Adrenal gland (tissue), 12 donors: Measurements from ENCODE around the gene FRS2. TPM values are rescaled to one million over a fixed set of nuclear protein-coding genes. Genes with fewer than 3 reads are reported as not detected.
A peak's percentile ranks its signal among the peaks of the same experiment; 100 is the strongest.

Experiments used
- DNase-seq, 7 donors: peaks; one replicate each; pipeline ENCODE4 v3.0.0-alpha.2; 2019 to 2020
- H3K27ac ChIP-seq, 5 donors: fragments of 200-600 bp; sonication (generic) in 4 of 5; 1 replicate in 3 of 5; 2 replicates in 2 of 5; pipeline versions ENCODE4 v1.5.1 to v1.8.0; 2016 to 2020; ENCODE audit warnings: mild to moderate bottlenecking in 1 of 5
- H3K27me3 ChIP-seq: fragments of 200-600 bp; 2 replicates; pipeline ENCODE4 v1.8.0; 2021
- H3K36me3 ChIP-seq, 2 donors: fragments of 200-600 bp; replicated peaks in 1 of 2; 1 replicate in 1 of 2; 2 replicates in 1 of 2; pipeline versions ENCODE4 v1.5.1 to v1.8.0; 2018 to 2022
- H3K4me1 ChIP-seq, 2 donors: fragments of 200-600 bp; replicated peaks in 1 of 2; 1 replicate in 1 of 2; 2 replicates in 1 of 2; pipeline versions ENCODE4 v1.5.1 to v1.8.0; 2018 to 2021
- H3K4me3 ChIP-seq, 4 donors: fragments of 200-600 bp; sonication (generic) in 3 of 4; one replicate each; pipeline ENCODE4 v1.5.1; 2016 to 2018
- H3K9me3 ChIP-seq, 3 donors: fragments of 200-600 bp; sonication (generic) in 1 of 3; replicated peaks in 1 of 3; 1 replicate in 2 of 3; 2 replicates in 1 of 3; pipeline versions ENCODE4 v1.5.1 to v1.8.0; 2016 to 2021
- POLR2A ChIP-seq, 2 donors: fragments of 450-650 bp; IDR thresholded peaks; one replicate each; pipeline ENCODE4 v1.6.1; 2017; ENCODE audit warnings: antibody characterized with exemption in 2 of 2, mild to moderate bottlenecking in 2 of 2, moderate library complexity in 1 of 2
- WGBS, 4 donors: extraction: QIAGEN DNeasy Blood & Tissue Kit in 2 of 4; methylation state at CpG; one replicate each; pipeline versions ENCODE4 v1.1.5 to v1.1.7; 2013 to 2017; 5-methylcytosine and 5-hydroxymethylcytosine counted together
- intact Hi-C, 2 donors: fragments of 100-400 bp; cut with DNase I; formaldehyde crosslinking; loops; one replicate each; pipeline versions ENCODE4 v1.14.1 to v1.15.0; 2022 to 2023
- polyA plus RNA-seq, 3 donors: library from polyadenylated mRNA; stranded (reverse); fragments of 200-250 nt in 2 of 3; fragments of 350-450 nt in 1 of 3; fragmentation: Illumina TruSeq in 1 of 3; extraction: RNeasy Lipid Tissue Mini Kit (QIAGEN cat#74804) in 1 of 3; gene quantifications; one replicate each; pipeline ENCODE4 v1.2.3, GENCODE V29; 2013 to 2014
- total RNA-seq, 9 donors: library from RNA; depleted of rRNA in 4 of 9; stranded (reverse); fragments of >200 nt in 4 of 9; fragments of 120-200 nt in 1 of 9; fragmentation: NEBNext Ultra II Directional in 1 of 9; extraction: Animal tissue kit (Norgen Biotek cat#: 25700) in 1 of 9; gene quantifications; one replicate each; pipeline versions ENCODE4 v1.1.0 to v1.2.4, GENCODE V29; 2013 to 2023
- TF ChIP-seq, protein P1 (sequence below), 6 experiments: fragments of 450-650 bp in 4 of 6; fragments of 200-600 bp in 2 of 6; sonication (generic) in 1 of 6; IDR thresholded peaks; 1 replicate in 5 of 6; 2 replicates in 1 of 6; pipeline versions ENCODE4 v1.5.1 to v1.8.0; 2016 to 2021; ENCODE audit warnings: antibody characterized with exemption in 6 of 6, mild to moderate bottlenecking in 2 of 6, moderate library complexity in 1 of 6
- donor health status: healthy with polysubstance abuse.
- donor health status: Bipolar disorder and iron deficiency.
- donor health status: DM: yes; HTN: yes; CAD: no.
- donor health status: DM: no; HTN: no; CAD: no.
- donor health status: DM: no; HTN: no; CAD: no.
- donor health status: DM: yes; HTN: yes; CAD: no.

The FRS2 gene
- total and polyA plus RNA-seq, 12 donors = 4.8 to 86.1 (median 45.1) TPM

DNA sequence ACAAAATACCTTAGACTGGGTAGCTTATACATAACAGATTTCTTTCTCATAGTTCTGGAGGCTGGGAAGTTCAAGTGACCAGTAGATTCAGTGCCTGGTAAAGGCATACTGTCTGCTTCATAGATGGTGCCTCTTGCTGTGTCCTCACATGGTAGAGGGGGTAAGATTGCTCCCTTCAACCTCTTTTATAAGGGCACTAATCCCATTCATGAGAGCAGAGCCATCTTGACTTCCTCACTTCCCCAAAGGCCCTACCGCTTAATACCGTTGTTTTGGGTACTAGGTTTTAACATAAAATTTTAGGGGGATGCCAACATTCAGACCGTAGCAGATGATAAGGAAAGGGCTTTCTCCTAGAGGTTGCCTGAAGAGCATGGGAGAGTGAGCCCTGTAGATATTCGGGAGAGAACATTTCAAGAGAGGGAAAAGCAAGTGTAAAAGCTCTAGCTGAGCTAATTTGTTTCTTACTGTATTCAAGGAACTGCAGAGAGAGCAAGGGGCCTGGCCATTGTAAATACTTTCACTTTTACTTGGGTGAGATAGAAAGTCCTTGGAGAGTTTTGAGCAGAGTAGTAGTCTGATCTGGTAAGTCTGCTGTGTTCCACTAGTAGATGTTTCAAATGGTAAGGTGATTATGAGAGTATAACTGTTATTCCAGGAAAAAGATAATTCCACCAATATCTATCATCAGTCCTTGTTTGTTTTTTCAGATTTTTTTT is 27.3 kb downstream of the FRS2 start:
- TF ChIP-seq, protein P1, sequence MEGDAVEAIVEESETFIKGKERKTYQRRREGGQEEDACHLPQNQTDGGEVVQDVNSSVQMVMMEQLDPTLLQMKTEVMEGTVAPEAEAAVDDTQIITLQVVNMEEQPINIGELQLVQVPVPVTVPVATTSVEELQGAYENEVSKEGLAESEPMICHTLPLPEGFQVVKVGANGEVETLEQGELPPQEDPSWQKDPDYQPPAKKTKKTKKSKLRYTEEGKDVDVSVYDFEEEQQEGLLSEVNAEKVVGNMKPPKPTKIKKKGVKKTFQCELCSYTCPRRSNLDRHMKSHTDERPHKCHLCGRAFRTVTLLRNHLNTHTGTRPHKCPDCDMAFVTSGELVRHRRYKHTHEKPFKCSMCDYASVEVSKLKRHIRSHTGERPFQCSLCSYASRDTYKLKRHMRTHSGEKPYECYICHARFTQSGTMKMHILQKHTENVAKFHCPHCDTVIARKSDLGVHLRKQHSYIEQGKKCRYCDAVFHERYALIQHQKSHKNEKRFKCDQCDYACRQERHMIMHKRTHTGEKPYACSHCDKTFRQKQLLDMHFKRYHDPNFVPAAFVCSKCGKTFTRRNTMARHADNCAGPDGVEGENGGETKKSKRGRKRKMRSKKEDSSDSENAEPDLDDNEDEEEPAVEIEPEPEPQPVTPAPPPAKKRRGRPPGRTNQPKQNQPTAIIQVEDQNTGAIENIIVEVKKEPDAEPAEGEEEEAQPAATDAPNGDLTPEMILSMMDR (IDR thresholded peaks at IDR 0.05) = no peak
- no peak for TF ChIP-seq POLR2A (IDR thresholded peaks at IDR 0.05)
- H3K4me1 ChIP-seq = peaks cover 7 to 28% of the 10 kb centered on the region in 2 donors
- H3K4me3 ChIP-seq = no peak overlapping the region
- 42 to 49% (median 44%) methylated on average over 4 of the region's 4 CpGs for WGBS, 4 donors
- no peaks in the 10 kb centered on the region for H3K9me3 ChIP-seq
- H3K27me3 ChIP-seq = no peaks in the 10 kb centered on the region
- no peaks in the 10 kb centered on the region for H3K36me3 ChIP-seq
- peak in 1 of 7 donors; percentile 34 for DNase-seq
- peak overlapping the region in 2 of 5 donors; percentile 18 to 59 for H3K27ac ChIP-seq
- intact Hi-C loops = no loop called here

DNA sequence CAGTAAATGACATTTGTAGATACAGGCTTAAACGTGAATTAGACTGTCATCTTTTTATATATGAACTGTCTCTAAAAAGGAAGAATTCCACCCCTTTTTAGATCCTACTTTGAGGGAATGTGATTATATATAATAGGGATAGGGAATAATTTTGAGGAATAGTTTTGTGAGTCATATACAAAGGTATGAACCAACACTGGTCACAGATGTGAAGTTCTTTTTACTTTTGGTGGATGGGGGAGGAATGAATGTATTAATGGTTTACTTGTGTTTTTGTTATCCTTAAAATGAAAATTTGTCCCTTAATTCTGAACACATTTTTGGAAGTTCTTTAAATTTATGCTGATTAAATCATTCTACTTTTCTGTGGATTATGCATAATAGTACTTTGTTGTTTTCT is 30.4 kb downstream of the FRS2 start:
- H3K36me3 ChIP-seq = no peaks in the 10 kb centered on the region
- no peaks in the 10 kb centered on the region for H3K9me3 ChIP-seq
- H3K4me1 ChIP-seq = peaks cover 7 to 27% of the 10 kb centered on the region in 2 donors
- intact Hi-C loops = no loop called here
- no peak for DNase-seq
- no peak overlapping the region for H3K4me3 ChIP-seq
- no peak overlapping the region for H3K27ac ChIP-seq
- no peaks in the 10 kb centered on the region for H3K27me3 ChIP-seq
- WGBS, 4 donors = 44 to 49% (median 46%) methylated on average over 1 of the region's 1 CpG
- TF ChIP-seq, protein P1 (IDR thresholded peaks at IDR 0.05) = no peak
- no peak for TF ChIP-seq POLR2A (IDR thresholded peaks at IDR 0.05)

DNA sequence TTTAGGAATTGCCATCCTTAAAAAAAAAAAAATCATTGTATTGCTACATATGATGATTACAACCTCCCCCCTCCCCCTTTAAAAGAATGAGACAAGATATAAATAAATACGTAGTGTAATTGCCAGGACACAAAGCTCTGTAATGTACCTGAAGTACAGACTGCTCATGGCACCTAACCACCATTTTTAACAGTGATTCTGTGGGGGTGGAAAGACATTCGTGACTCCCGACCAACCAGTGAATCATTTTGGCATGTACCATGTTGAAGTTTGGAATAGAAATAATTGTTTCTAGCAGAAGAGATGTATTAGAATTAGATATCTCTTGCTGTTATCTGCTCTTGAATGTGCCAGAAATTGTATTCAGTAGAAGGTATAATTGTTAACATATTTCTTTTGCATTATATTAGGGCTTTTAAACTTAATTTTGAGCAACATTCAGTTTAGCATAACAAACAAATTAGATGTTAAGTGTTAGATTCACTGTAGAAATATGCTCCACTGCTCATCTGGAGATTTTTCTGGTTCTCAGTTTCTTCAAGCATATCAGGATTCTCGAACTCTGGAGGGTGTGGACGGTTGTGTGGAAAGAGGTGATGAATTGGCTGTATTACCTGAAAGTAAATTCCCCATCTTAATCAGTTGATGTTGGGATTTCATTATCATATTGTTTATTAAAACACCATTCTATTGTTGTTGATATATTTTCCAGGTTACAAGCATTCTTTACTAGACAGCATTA is 31.1 kb downstream of the FRS2 start:
- DNase-seq = no peak
- Histone ChIP-seq H3K27me3 (no peaks in the 10 kb centered on the region), H3K4me3 (no peak overlapping the region), H3K36me3 (no peaks in the 10 kb centered on the region), H3K9me3 (no peaks in the 10 kb centered on the region), H3K27ac (no peak overlapping the region), H3K4me1 (peaks cover 13 to 34% of the 10 kb centered on the region in 2 donors)
- 59 to 73% (median 65%) methylated on average over 5 of the region's 5 CpGs for WGBS, 4 donors
- TF ChIP-seq, protein P1 (IDR thresholded peaks at IDR 0.05) = no peak
- no peak for TF ChIP-seq POLR2A (IDR thresholded peaks at IDR 0.05)
- intact Hi-C loops = no loop called here

DNA sequence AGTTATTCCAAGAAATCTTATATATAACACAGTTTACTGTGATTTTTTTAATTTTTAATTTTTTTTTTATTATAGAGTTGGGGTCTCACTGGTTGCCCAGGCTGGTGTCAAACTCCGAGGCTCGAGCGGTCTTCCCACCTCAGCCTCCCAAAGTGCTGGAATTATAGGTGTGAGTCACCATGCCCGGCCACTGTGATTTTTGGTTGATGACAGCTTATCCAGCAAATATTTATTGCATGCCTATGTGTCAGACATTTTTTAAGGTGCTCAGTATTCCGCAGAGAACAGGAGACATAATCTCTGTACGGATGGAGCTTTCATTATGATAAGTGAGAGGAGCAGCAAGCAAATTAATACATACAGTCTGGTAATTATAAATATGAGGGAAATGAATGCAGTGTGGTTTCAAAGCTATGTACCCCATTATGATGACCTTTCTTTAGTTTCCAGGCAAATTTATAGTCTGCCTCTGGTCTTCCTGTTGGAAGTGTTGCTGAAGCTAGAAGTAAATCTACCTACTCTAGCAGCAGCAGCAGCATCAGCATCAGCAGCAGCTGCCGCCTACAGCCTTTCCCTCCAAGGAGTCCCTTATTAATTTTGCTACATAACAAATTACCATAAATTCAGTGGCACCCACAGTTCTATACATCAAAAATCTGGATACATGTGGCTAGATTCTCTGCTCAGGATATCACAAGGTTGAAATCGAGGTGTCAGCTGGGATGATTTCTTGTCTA is 32.3 kb downstream of the FRS2 start:
- no peak overlapping the region for H3K27ac ChIP-seq
- H3K4me3 ChIP-seq = no peak overlapping the region
- peaks cover 10 to 39% of the 10 kb centered on the region in 2 donors for H3K4me1 ChIP-seq
- 66 to 94% (median 78%) methylated on average over 8 of the region's 8 CpGs for WGBS, 4 donors
- no peaks in the 10 kb centered on the region for H3K9me3 ChIP-seq
- H3K27me3 ChIP-seq = no peaks in the 10 kb centered on the region
- H3K36me3 ChIP-seq = no peaks in the 10 kb centered on the region
- TF ChIP-seq, protein P1 (IDR thresholded peaks at IDR 0.05) = no peak
- no peak for TF ChIP-seq POLR2A (IDR thresholded peaks at IDR 0.05)
- intact Hi-C loops = no loop called here
- peak in 1 of 7 donors; percentile 28 for DNase-seq
